SK-N-MC (cell line): Measurements from ENCODE around the gene MAN2B2.

ENCODE experiments used
- FOXP2 ChIP-seq: optimal IDR thresholded peaks from 2 replicates; pipeline ENCODE3; 2011; ENCODE audit warnings: mild to moderate bottlenecking, moderate library complexity; ENCODE audit not compliant: insufficient read depth; ENCODE audit errors: extremely low read length, control extremely low read depth
- POLR2AphosphoS5 ChIP-seq: IDR thresholded peaks from 2 replicates; pipeline ENCODE4 v1.6.1; 2012; ENCODE audit warnings: mild to moderate bottlenecking, low read depth, low read length, borderline replicate concordance

DNA sequence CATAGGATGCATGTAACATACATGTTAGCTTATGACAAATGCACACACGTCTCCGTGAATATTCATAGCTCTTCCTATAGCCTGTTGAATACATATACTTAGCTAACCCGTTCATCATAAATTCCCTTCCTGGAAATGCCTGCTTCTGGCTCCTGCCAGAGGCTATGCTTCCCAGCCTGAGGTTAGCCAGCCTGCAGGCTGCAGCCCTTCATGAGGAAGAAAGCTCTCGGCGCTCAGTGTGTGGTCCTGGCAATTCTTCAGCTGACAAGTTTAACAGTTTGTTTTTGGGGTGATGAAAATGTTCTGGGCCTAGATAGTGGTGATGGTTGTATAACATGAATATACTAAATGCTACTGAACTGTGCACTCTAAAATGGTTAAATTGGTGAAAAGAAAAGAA, 48.8 kb upstream of the MAN2B2 start:
- TF ChIP-seq FOXP2 (no peak), POLR2AphosphoS5 (no peak)
